ENCODE measurements around the gene CKS2.

DNA sequence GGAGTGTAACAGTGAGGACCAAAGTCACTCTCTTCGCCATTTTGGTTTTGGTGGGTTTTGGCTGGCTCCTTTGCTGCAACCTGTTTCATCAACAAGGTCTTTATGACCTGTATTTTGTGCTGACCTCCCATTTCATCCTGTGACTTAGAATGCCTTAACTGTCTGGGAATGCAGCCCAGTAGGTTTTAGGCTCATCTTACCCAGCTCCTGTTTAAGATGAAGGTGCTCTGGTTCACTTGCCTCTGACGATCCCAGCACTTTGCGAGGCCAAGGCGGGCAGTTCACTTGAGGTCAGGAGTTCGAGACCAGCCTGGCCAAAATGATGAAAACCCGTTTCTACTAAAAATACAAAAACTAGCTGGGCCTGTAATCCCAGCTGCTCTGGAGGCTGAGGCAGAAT, 1.8 kb upstream of the CKS2 start:
- TF ChIP-seq REST (IDR thresholded peaks at IDR 0.05; ENCODE audit: insufficient read depth in 1 of 2, low read depth in 2 of 2, low read length in 1 of 2) (no peak), POLR2AphosphoS5 (IDR thresholded peaks at IDR 0.05; ENCODE audit: low read depth, low read length) (no peak), SIN3A (IDR thresholded peaks at IDR 0.05; ENCODE audit: borderline replicate concordance, insufficient read depth, low read depth, low read length) (no peak)
- TF ChIP-seq, protein P1, sequence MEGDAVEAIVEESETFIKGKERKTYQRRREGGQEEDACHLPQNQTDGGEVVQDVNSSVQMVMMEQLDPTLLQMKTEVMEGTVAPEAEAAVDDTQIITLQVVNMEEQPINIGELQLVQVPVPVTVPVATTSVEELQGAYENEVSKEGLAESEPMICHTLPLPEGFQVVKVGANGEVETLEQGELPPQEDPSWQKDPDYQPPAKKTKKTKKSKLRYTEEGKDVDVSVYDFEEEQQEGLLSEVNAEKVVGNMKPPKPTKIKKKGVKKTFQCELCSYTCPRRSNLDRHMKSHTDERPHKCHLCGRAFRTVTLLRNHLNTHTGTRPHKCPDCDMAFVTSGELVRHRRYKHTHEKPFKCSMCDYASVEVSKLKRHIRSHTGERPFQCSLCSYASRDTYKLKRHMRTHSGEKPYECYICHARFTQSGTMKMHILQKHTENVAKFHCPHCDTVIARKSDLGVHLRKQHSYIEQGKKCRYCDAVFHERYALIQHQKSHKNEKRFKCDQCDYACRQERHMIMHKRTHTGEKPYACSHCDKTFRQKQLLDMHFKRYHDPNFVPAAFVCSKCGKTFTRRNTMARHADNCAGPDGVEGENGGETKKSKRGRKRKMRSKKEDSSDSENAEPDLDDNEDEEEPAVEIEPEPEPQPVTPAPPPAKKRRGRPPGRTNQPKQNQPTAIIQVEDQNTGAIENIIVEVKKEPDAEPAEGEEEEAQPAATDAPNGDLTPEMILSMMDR (IDR thresholded peaks at IDR 0.05), result no peak
